GM12892 (cell line): ENCODE measurements around the gene CHST8.

Source experiments
- POLR2A ChIP-seq: IDR thresholded peaks from 2 replicates; pipeline ENCODE4 v1.6.1; 2011; ENCODE audit warnings: low read depth, low read length, control low read depth
- POLR2AphosphoS5 ChIP-seq: IDR thresholded peaks from 2 replicates; pipeline ENCODE4 v1.6.1; 2011; ENCODE audit warnings: low read depth, low read length, control low read depth
- TAF1 ChIP-seq: IDR thresholded peaks from 2 replicates; pipeline ENCODE4 v1.6.1; 2011; ENCODE audit warnings: low read depth, mild to moderate bottlenecking, control low read depth, low read length, borderline replicate concordance

DNA sequence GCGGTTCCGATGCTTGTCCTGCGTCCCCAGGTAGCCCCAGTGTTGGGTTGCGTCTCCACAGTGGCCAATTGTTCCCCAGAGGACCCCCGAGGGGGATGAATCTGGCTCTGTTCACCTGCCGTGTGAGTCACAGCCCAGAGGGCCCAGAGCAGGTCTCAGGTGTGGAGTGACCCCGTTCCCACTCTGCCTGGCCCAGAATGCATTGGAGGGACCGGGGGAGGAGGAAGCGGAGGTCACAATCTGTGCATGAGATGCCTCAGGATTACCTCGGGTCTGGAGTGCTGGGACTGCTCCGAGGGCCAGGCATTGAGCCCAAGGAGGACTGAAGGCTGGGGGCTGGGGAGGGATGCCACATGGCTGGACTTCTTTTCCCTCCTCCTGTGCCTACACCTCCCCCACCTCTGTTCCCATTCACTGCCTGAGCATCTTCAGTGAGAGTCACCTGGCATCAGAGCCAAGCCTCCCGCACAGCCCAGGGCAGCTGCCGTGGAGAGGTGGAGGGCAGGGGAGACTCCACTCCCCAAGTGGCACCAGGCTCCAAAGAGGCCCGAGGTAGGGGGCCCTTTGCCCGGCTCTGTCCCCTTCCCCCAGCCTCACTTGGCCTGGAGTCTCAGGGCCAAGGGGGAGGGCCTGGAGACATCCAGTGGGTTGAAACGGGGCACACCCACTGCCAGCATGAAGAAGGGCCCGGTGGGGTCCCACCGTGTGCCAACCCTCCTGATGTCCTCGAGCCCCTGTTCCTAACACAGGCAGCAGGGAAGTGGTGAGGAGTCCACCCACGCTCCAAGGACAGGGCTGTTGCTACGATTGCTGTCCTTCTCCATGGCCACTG, 81.1 kb downstream of the CHST8 start:
- TF ChIP-seq POLR2AphosphoS5 (no peak), POLR2A (no peak), TAF1 (no peak)
